Kidney (tissue), 14 donors: ENCODE measurements around the gene P2RY1. TPM values are rescaled to one million over a fixed set of nuclear protein-coding genes. Genes with fewer than 3 reads are reported as not detected.

Source experiments
- DNase-seq, 5 donors: peaks; one replicate each; pipeline ENCODE4 v3.0.0-alpha.2; 2013 to 2020
- FAIRE-seq: peaks from 2 replicates; lab custom pipeline; 2012; peaks lifted over from hg19 to GRCh38; lab: Jason Lieb, UNC
- H3K27ac ChIP-seq, 2 donors: one replicate each; pipeline ENCODE4 v1.7.0; 2013; ENCODE audit warnings: low read depth in 2 of 2, low read length in 2 of 2, inconsistent platforms in 1 of 2
- H3K27me3 ChIP-seq: one replicate; pipeline ENCODE4 v1.7.1; 2013; ENCODE audit warnings: low read length, inconsistent platforms; ENCODE audit not compliant: control insufficient read depth, insufficient read depth
- H3K36me3 ChIP-seq, 3 donors: one replicate each; pipeline versions ENCODE4 v1.7.0 to v1.7.1; 2013; ENCODE audit warnings: low read length in 3 of 3, control low read depth in 1 of 3, inconsistent platforms in 1 of 3; ENCODE audit not compliant: insufficient read depth in 3 of 3, control insufficient read depth in 2 of 3
- H3K4me1 ChIP-seq, 3 donors: one replicate each; pipeline versions ENCODE4 v1.7.0 to v1.7.1; 2013; ENCODE audit warnings: low read length in 3 of 3, inconsistent platforms in 1 of 3, low read depth in 1 of 3; ENCODE audit not compliant: control insufficient read depth in 2 of 3, insufficient read depth in 2 of 3
- H3K4me3 ChIP-seq, 3 donors: one replicate each; pipeline versions ENCODE4 v1.7.0 to v1.8.1; 2013; ENCODE audit warnings: low read length in 3 of 3, control low read depth in 1 of 3, inconsistent platforms in 1 of 3
- H3K9ac ChIP-seq, 3 donors: one replicate each; pipeline versions ENCODE4 v1.7.0 to v1.7.1; 2013; ENCODE audit warnings: low read length in 3 of 3, control low read depth in 1 of 3, inconsistent platforms in 1 of 3
- H3K9me3 ChIP-seq, 3 donors: one replicate each; pipeline versions ENCODE4 v1.7.0 to v1.7.1; 2013; ENCODE audit warnings: low read length in 3 of 3, control low read depth in 1 of 3, inconsistent platforms in 1 of 3; ENCODE audit not compliant: control insufficient read depth in 2 of 3, insufficient read depth in 1 of 3
- intact Hi-C: fragments of 100-400 bp; cut with DNase I; formaldehyde crosslinking; loops from one replicate; pipeline ENCODE4 v1.11.1; 2022
- polyA plus RNA-seq: library from polyadenylated mRNA; stranded (reverse); fragments of 350-450 nt; fragmentation: Illumina TruSeq; extraction: RNeasy Lipid Tissue Mini Kit (QIAGEN cat#74804); gene quantifications from one replicate; pipeline ENCODE4 v1.2.3, GENCODE V29; 2014; ENCODE audit warnings: low read depth, low replicate concordance; ENCODE audit not compliant: insufficient read depth
- total RNA-seq: library from RNA; stranded (reverse); fragmentation: NEBNext Ultra II Directional; extraction: Animal tissue kit (Norgen Biotek cat#: 25700); gene quantifications from one replicate; pipeline ENCODE4 v1.2.1, GENCODE V29; 2021
- TF ChIP-seq, protein P1 (sequence below): IDR thresholded peaks from 3 replicates; pipeline ENCODE4 v1.5.1; 2012; ENCODE audit warnings: mild to moderate bottlenecking, moderate library complexity, borderline replicate concordance; ENCODE audit not compliant: insufficient read depth; ENCODE audit errors: extremely low read depth
- donor health status: control.
- donor health status: control.
- donor health status: control.
- donor health status: control.
- donor health status: control.
- donor health status: DM: yes; HTN: yes; CAD: no.
- donor health status: Normal renal cell carcinoma (clear cell type).

The P2RY1 gene
- total and polyA plus RNA-seq, 2 donors from 2014 or later, result 0.41 to 2.2 TPM

DNA sequence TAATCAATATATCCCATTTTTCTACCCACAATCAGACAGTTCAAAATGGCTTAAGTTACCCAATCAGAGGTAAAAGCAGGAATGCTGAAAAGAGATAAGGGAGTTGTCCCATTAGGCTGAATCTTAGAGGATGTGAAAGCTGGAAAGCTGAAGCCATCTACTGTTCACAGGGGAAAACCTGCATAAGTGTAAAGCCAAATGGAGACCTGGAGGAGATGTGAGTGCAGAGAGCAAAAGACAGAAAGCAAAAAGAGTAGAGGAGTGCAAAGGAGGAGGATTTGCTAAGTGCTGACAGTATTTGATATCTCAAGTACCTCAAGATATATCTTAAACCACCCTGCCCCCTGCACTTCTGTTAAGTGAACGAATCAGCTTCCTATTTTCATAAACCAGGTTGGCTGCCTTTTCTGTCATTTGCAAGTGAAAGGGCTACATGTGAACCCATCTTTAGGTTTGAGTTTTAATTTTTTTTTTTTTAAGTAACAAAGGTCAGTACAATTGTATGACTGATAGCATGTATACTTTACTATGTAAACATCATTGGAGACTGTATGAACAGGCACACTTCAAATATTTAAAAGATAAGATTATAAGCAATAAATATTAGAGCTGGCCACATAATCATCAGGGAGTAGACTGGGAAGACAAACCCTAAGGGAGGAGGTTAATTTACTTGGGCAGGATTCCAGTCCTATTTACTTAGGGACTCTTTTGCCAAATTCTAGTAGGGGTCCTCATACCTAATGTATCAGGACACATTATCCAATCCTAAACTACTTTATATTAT, 22.8 kb upstream of the P2RY1 start:
- H3K36me3 ChIP-seq, result no peaks in the 10 kb centered on the region
- DNase-seq (no peak), FAIRE-seq (no peak)
- H3K9me3 ChIP-seq, result no peaks in the 10 kb centered on the region
- no peak overlapping the region for H3K9ac ChIP-seq
- TF ChIP-seq, protein P1, sequence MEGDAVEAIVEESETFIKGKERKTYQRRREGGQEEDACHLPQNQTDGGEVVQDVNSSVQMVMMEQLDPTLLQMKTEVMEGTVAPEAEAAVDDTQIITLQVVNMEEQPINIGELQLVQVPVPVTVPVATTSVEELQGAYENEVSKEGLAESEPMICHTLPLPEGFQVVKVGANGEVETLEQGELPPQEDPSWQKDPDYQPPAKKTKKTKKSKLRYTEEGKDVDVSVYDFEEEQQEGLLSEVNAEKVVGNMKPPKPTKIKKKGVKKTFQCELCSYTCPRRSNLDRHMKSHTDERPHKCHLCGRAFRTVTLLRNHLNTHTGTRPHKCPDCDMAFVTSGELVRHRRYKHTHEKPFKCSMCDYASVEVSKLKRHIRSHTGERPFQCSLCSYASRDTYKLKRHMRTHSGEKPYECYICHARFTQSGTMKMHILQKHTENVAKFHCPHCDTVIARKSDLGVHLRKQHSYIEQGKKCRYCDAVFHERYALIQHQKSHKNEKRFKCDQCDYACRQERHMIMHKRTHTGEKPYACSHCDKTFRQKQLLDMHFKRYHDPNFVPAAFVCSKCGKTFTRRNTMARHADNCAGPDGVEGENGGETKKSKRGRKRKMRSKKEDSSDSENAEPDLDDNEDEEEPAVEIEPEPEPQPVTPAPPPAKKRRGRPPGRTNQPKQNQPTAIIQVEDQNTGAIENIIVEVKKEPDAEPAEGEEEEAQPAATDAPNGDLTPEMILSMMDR, result no peak
- H3K27ac ChIP-seq, result no peak overlapping the region
- no peak overlapping the region for H3K4me3 ChIP-seq
- intact Hi-C loops, result no loop called here
- no peaks in the 10 kb centered on the region for H3K27me3 ChIP-seq
- H3K4me1 ChIP-seq, result no peaks in the 10 kb centered on the region

DNA sequence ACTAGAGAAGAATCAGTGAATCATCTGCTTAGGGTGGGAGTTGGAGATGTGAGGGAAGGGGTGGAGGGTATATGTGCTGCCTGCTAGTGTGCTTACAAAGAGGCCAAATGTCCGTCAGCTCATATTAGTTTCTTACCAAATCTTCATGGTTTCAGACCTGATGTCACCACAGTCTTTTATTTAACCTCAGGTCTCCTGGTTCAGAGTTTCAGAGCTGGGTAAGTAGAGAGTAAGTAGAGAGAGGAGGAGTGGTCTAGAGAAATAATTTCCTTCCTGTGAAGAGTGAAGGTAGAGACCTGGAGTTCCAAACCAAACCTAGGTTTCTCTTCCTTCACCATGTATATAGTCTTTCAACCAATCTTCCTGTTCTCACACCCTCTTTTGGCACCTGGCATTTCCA, 17.5 kb upstream of the P2RY1 start:
- H3K4me3 ChIP-seq, result no peak overlapping the region
- TF ChIP-seq, protein P1, result no peak
- H3K9me3 ChIP-seq, result no peaks in the 10 kb centered on the region
- H3K36me3 ChIP-seq, result no peaks in the 10 kb centered on the region
- no peak overlapping the region for H3K9ac ChIP-seq
- intact Hi-C loops, result no loop called here
- no peak overlapping the region for H3K27ac ChIP-seq
- FAIRE-seq (no peak), DNase-seq (no peak)
- no peaks in the 10 kb centered on the region for H3K4me1 ChIP-seq
- no peaks in the 10 kb centered on the region for H3K27me3 ChIP-seq

DNA sequence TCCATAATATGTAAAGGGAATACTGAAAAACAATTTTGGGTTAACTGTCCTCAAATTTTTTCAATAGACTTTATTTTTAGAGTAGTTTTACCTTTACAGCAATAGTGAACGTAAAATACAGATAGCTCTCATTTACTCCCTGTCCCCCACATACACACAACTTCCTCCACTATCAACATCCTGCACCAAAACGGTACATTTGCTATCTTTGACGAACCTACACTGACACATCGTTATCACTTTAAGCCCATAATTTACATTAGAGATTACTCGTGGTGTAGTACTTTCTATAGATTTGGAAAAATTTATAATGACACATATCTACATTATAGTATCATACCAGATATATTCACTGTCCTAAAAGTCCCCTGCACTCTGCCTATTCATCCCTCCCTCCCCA, 16.9 kb upstream of the P2RY1 start:
- TF ChIP-seq, protein P1, result no peak
- no peak for FAIRE-seq
- H3K27me3 ChIP-seq, result no peaks in the 10 kb centered on the region
- H3K36me3 ChIP-seq, result no peaks in the 10 kb centered on the region
- intact Hi-C loops, result no loop called here
- no peaks in the 10 kb centered on the region for H3K9me3 ChIP-seq
- no peak for DNase-seq
- H3K9ac ChIP-seq, result no peak overlapping the region
- H3K27ac ChIP-seq, result no peak overlapping the region
- H3K4me1 ChIP-seq, result no peaks in the 10 kb centered on the region
- no peak overlapping the region for H3K4me3 ChIP-seq

DNA sequence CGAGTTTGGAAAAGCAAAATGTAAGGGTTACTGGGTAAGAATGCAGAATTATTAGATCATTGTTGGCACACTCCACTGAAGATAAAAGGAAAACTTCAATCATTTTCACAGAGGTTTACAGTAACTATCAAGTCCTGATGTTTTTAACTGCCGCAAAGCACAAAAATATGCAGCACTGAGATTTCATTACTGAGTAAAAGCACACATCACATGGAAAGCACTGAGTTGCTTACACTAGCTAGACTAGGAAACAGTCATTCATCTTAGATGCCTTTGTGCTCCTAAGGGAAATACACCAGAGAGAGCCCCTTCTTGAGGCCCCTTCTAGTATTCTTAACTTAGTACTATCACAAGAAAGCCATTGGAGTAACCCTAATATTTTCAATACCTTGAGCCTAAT, 11.8 kb upstream of the P2RY1 start:
- no peaks in the 10 kb centered on the region for H3K4me1 ChIP-seq
- no peak overlapping the region for H3K9ac ChIP-seq
- intact Hi-C loops, result no loop called here
- no peak for FAIRE-seq
- H3K36me3 ChIP-seq, result no peaks in the 10 kb centered on the region
- DNase-seq, result peak in 1 of 5 donors; percentile 6
- no peaks in the 10 kb centered on the region for H3K27me3 ChIP-seq
- TF ChIP-seq, protein P1, result no peak
- H3K4me3 ChIP-seq, result no peak overlapping the region
- no peak overlapping the region for H3K27ac ChIP-seq
- no peaks in the 10 kb centered on the region for H3K9me3 ChIP-seq
